Panc1 (cell line): ENCODE measurements around the gene TBX21. TPM values are rescaled to one million over a fixed set of nuclear protein-coding genes. Genes with fewer than 3 reads are reported as not detected.

Experiments
- ATAC-seq: fragments of 200-7000 bp; cut with Tn5 transposase; 2 replicates; pipeline ENCODE4 v1.9.1; 2020; ENCODE audit warnings: mild to moderate bottlenecking, moderate library complexity
- BruUV-seq: library from RNA; stranded (reverse); fragments of 400-500 nt; replicated peaks from 2 replicates; lab custom pipeline; 2021; lab: Mats Ljungman, UMichigan
- CTCF ChIA-PET: fragments of 300-600 bp; sonication (Branson Sonifier 250); formaldehyde crosslinking; loops from one replicate; lab custom pipeline; 2022; ENCODE audit warnings: antibody characterized with exemption; lab: Charles Lee
- POLR2A ChIA-PET: fragments of 300-600 bp; sonication (Branson Sonifier 250); formaldehyde crosslinking; loops from one replicate; lab custom pipeline; 2022; ENCODE audit warnings: antibody characterized with exemption; lab: Charles Lee
- DNase-seq: peaks from one replicate; pipeline ENCODE4 v3.0.0-alpha.2; 2010; ENCODE audit warnings: low read depth, low spot score
- H3K27ac ChIP-seq: 2 replicates; pipeline ENCODE4 v1.5.1; 2011; ENCODE audit warnings: mild to moderate bottlenecking, low read length, inconsistent platforms
- H3K27me3 ChIP-seq: fragments of 200-500 bp; sonication (Bioruptor generic); 2 replicates; pipeline ENCODE4 v1.6.0; 2014; ENCODE audit warnings: low read length, inconsistent platforms; ENCODE audit not compliant: control insufficient read depth, insufficient read depth
- H3K36me3 ChIP-seq: fragments of 200-500 bp; sonication (Bioruptor generic); 2 replicates; pipeline ENCODE4 v1.5.1; 2014; ENCODE audit warnings: inconsistent platforms, mild to moderate bottlenecking, low read length, moderate library complexity; ENCODE audit not compliant: control insufficient read depth, insufficient read depth
- H3K4me1 ChIP-seq: 2 replicates; pipeline ENCODE4 v1.5.1; 2011; ENCODE audit warnings: inconsistent platforms, mild to moderate bottlenecking, low read length, moderate library complexity; ENCODE audit not compliant: control insufficient read depth, insufficient read depth
- H3K4me3 ChIP-seq, 2 experiments: 2 replicates each; pipeline ENCODE4 v1.5.1; 2011 to 2012; ENCODE audit warnings: low read depth in 2 of 2, low read length in 2 of 2, mild to moderate bottlenecking in 2 of 2, inconsistent platforms in 1 of 2, moderate library complexity in 1 of 2
- H3K9me3 ChIP-seq: fragments of 200-500 bp; sonication (Bioruptor generic); 2 replicates; pipeline ENCODE4 v1.5.1; 2014; ENCODE audit warnings: low read depth, mild to moderate bottlenecking, inconsistent platforms, low read length, moderate library complexity; ENCODE audit not compliant: control insufficient read depth, insufficient read depth
- CTCF ChIP-seq: fragments of 450-650 bp; IDR thresholded peaks from 2 replicates; pipeline ENCODE4 v1.5.1; 2017; ENCODE audit warnings: mild to moderate bottlenecking
- POLR2AphosphoS5 ChIP-seq: IDR thresholded peaks from 2 replicates; pipeline ENCODE4 v1.6.1; 2012; ENCODE audit warnings: mild to moderate bottlenecking, low read depth, low read length, moderate library complexity
- REST ChIP-seq, 2 experiments: IDR thresholded peaks; 2 replicates each; pipeline ENCODE4 v1.6.1; 2011 to 2012; ENCODE audit warnings: low read depth in 2 of 2, control low read depth in 1 of 2, low read length in 1 of 2, mild to moderate bottlenecking in 1 of 2, moderate library complexity in 1 of 2; ENCODE audit not compliant: insufficient read depth in 1 of 2
- SIN3A ChIP-seq: IDR thresholded peaks from 2 replicates; pipeline ENCODE4 v1.6.1; 2012; ENCODE audit warnings: low read depth, mild to moderate bottlenecking, low read length, moderate library complexity, borderline replicate concordance; ENCODE audit not compliant: insufficient read depth
- TCF7L2 ChIP-seq: IDR thresholded peaks from 2 replicates; pipeline ENCODE4 v1.6.1; 2011; ENCODE audit warnings: mild to moderate bottlenecking, low read depth, low read length, inconsistent platforms
- in situ Hi-C: cut with HindIII; loops from 2 replicates; pipeline ENCODE4 v1.10.0; 2016; ENCODE audit warnings: low sequenced_read_pairs, low pct_unique_long_range_greater_than_20kb
- intact Hi-C: fragments of 100-400 bp; cut with micrococcal nuclease; formaldehyde crosslinking; loops from one replicate; pipeline ENCODE4 v1.10.0; 2022; ENCODE audit not compliant: unreplicated experiment
- total RNA-seq: library from RNA; stranded (reverse); gene quantifications from one replicate; pipeline ENCODE4 v1.2.1, GENCODE V29; 2021; ENCODE audit not compliant: unreplicated experiment

Gene TBX21
- total RNA-seq, 1 experiment from 2014 or later: 0.10 TPM

- intact Hi-C loops: no loop called here
- no peak for TF ChIP-seq REST (IDR thresholded peaks at IDR 0.05; ENCODE audit: insufficient read depth in 1 of 2, low read depth in 2 of 2, low read length in 1 of 2)
- in situ Hi-C loops: no loop called here
- ATAC-seq: no peak
- peaks cover 41% of the 10 kb centered on the region for H3K27me3 ChIP-seq
- BruUV-seq: no TSS peak
- ChIA-PET CTCF (no interaction called here), POLR2A (no interaction called here)
- H3K36me3 ChIP-seq: no peaks in the 10 kb centered on the region
- H3K9me3 ChIP-seq: no peaks in the 10 kb centered on the region
- no peak for DNase-seq
- peaks cover 4% of the 10 kb centered on the region; the same call in 1 of the 2 replicates for H3K4me1 ChIP-seq
- H3K27ac ChIP-seq: no peak overlapping the region
- no peak overlapping the region for H3K4me3 ChIP-seq
These were observed 59.4 kb downstream of the TBX21 start for GRCh38 chr17:47792457-47792856.

- in situ Hi-C loops: no loop called here
These were observed 59.9 kb downstream of the TBX21 start for GRCh38 chr17:47792979-47793378.

More at GRCh38 chr17:47792979-47793378, 59.9 kb downstream of the TBX21 start:
- Histone ChIP-seq H3K4me3 (no peak overlapping the region), H3K27me3 (peaks cover 41% of the 10 kb centered on the region), H3K9me3 (no peaks in the 10 kb centered on the region), H3K27ac (no peak overlapping the region), H3K4me1 (peaks cover 4% of the 10 kb centered on the region; the same call in 1 of the 2 replicates), H3K36me3 (no peaks in the 10 kb centered on the region)
- intact Hi-C loops: no loop called here
- CTCF ChIA-PET: no interaction called here
- DNase-seq (no peak), ATAC-seq (no peak)
- POLR2A ChIA-PET: no interaction called here
- no TSS peak for BruUV-seq
- TF ChIP-seq SIN3A (no peak), TCF7L2 (no peak), POLR2AphosphoS5 (no peak), CTCF (no peak), REST (IDR thresholded peaks at IDR 0.05; ENCODE audit: insufficient read depth in 1 of 2, low read depth in 2 of 2, low read length in 1 of 2) (no peak)

Other genes with a start within 250 kb of the TBX21 start
- gene NPEPPS, start 202.1 kb upstream of the TBX21 start, total RNA-seq: 137 TPM
- gene KPNB1, start 83.3 kb upstream of the TBX21 start, total RNA-seq: 666 TPM
- 12.0 TPM for gene TBKBP1, start 39.1 kb upstream of the TBX21 start, total RNA-seq
- gene OSBPL7, start 88.6 kb downstream of the TBX21 start, total RNA-seq: 9.1 TPM
- 41.9 TPM for gene MRPL10, start 98.3 kb downstream of the TBX21 start, total RNA-seq
- 1.9 TPM for gene LRRC46, start 98.4 kb downstream of the TBX21 start, total RNA-seq
- 34.9 TPM for gene SCRN2, start 108.0 kb downstream of the TBX21 start, total RNA-seq
- 4.0 TPM for gene SP6, start 117.9 kb downstream of the TBX21 start, total RNA-seq
- gene SP2, start 163.0 kb downstream of the TBX21 start, total RNA-seq: 25.6 TPM
- gene PNPO, start 208.3 kb downstream of the TBX21 start, total RNA-seq: 20.1 TPM
- gene PRR15L, start 224.6 kb downstream of the TBX21 start, total RNA-seq: 0.18 TPM
- 193 TPM for gene CDK5RAP3, start 237.9 kb downstream of the TBX21 start, total RNA-seq